OCI-LY1 (cell line): ENCODE data around the gene UMAD1.

Experiments used
- H2AFZ ChIP-seq: fragments of 200-600 bp; sonication (generic), shearing (Covaris generic); 2 replicates; pipeline ENCODE4 v1.6.0; 2014; ENCODE audit warnings: antibody characterized with exemption, mild to moderate bottlenecking, low read length
- H3F3A ChIP-seq: fragments of 200-600 bp; sonication (generic), shearing (Covaris generic); 2 replicates; pipeline ENCODE4 v1.6.0; 2014; ENCODE audit warnings: mild to moderate bottlenecking, antibody characterized with exemption, low read length, moderate library complexity; ENCODE audit not compliant: insufficient read depth
- H3K27ac ChIP-seq: fragments of 200-600 bp; sonication (generic); 2 replicates; pipeline ENCODE4 v1.5.1; 2014; ENCODE audit warnings: low read length, mixed run types, mild to moderate bottlenecking, low read depth; ENCODE audit not compliant: poor library complexity, severe bottlenecking
- H3K27me3 ChIP-seq: fragments of 200-600 bp; sonication (generic); 2 replicates; pipeline ENCODE4 v1.6.0; 2014; ENCODE audit warnings: antibody characterized with exemption, mild to moderate bottlenecking, low read length, moderate library complexity; ENCODE audit not compliant: insufficient read depth
- H3K36me3 ChIP-seq: fragments of 200-600 bp; sonication (generic); 2 replicates; pipeline ENCODE4 v1.6.1; 2014; ENCODE audit warnings: mild to moderate bottlenecking, antibody characterized with exemption, low read length, moderate library complexity, mixed read lengths; ENCODE audit not compliant: insufficient read depth
- H3K4me1 ChIP-seq: fragments of 200-600 bp; sonication (generic); 2 replicates; pipeline ENCODE4 v1.5.1; 2014; ENCODE audit warnings: mild to moderate bottlenecking, low read length, moderate library complexity; ENCODE audit not compliant: insufficient read depth, severe bottlenecking
- H3K4me2 ChIP-seq: fragments of 200-600 bp; sonication (generic), shearing (Covaris generic); 2 replicates; pipeline ENCODE4 v1.6.1; 2014; ENCODE audit warnings: low read length
- H3K4me3 ChIP-seq: fragments of 200-600 bp; sonication (generic); 2 replicates; pipeline ENCODE4 v1.5.1; 2014; ENCODE audit warnings: low read length, low read depth, mild to moderate bottlenecking, mixed read lengths; ENCODE audit not compliant: poor library complexity, severe bottlenecking
- H3K79me2 ChIP-seq: fragments of 200-600 bp; shearing (Covaris generic); 2 replicates; pipeline ENCODE4 v1.6.1; 2016; ENCODE audit warnings: mixed run types, low read length, mixed read lengths; ENCODE audit not compliant: insufficient read depth
- H3K9ac ChIP-seq: fragments of 200-600 bp; sonication (generic), shearing (Covaris generic); 2 replicates; pipeline ENCODE4 v1.6.1; 2014; ENCODE audit warnings: mild to moderate bottlenecking, low read length, mixed read lengths
- H3K9me2 ChIP-seq: fragments of 200-600 bp; sonication (generic), shearing (Covaris generic); 2 replicates; pipeline ENCODE4 v1.6.1; 2014; ENCODE audit warnings: low read depth, mild to moderate bottlenecking, low read length, mixed read lengths
- H3K9me3 ChIP-seq: fragments of 200-600 bp; shearing (Covaris generic); 2 replicates; pipeline ENCODE4 v1.6.1; 2014; ENCODE audit warnings: low read length, mixed read lengths
- H4K20me1 ChIP-seq: fragments of 200-600 bp; sonication (generic), shearing (Covaris generic); 2 replicates; pipeline ENCODE4 v1.6.0; 2016; ENCODE audit warnings: mild to moderate bottlenecking, low read length; ENCODE audit not compliant: insufficient read depth
- CTCF ChIP-seq: fragments of 200-600 bp; sonication (generic), shearing (Covaris generic); IDR thresholded peaks from 2 replicates; pipeline ENCODE4 v1.5.1; 2017; ENCODE audit warnings: mild to moderate bottlenecking, antibody characterized with exemption, low read length, moderate library complexity, mixed read lengths
- EZH2 ChIP-seq: fragments of 200-600 bp; sonication (generic), shearing (Covaris generic); IDR thresholded peaks from 2 replicates; pipeline ENCODE4 v1.8.0; 2017; ENCODE audit warnings: borderline replicate concordance, mixed run types, mild to moderate bottlenecking, antibody characterized with exemption, low read length, moderate library complexity, mixed read lengths

Gene UMAD1

GRCh38 chr7:7682861-7683260 is 42.3 kb downstream of the UMAD1 start:
- H3F3A ChIP-seq: no peaks in the 10 kb centered on the region
- no peak overlapping the region; the same call in 1 of the 2 replicates for H3K4me2 ChIP-seq
- peaks cover 3% of the 10 kb centered on the region; the same call in 1 of the 2 replicates for H3K36me3 ChIP-seq
- no peaks in the 10 kb centered on the region for H3K9me2 ChIP-seq
- no peaks in the 10 kb centered on the region for H3K79me2 ChIP-seq
- H3K4me1 ChIP-seq: peaks cover 24% of the 10 kb centered on the region
- no peak overlapping the region for H3K4me3 ChIP-seq
- no peak overlapping the region for H2AFZ ChIP-seq
- peak overlapping the region; percentile 2 for H3K27ac ChIP-seq
- TF ChIP-seq EZH2 (no peak), CTCF (no peak)
- H3K9me3 ChIP-seq: no peaks in the 10 kb centered on the region
- H4K20me1 ChIP-seq: no peaks in the 10 kb centered on the region
- H3K9ac ChIP-seq: no peak overlapping the region
- no peaks in the 10 kb centered on the region for H3K27me3 ChIP-seq

GRCh38 chr7:7686811-7687508 is 46.4 kb downstream of the UMAD1 start:
- Histone ChIP-seq H3K27me3 (no peaks in the 10 kb centered on the region), H3K4me2 (no peak overlapping the region), H4K20me1 (no peaks in the 10 kb centered on the region), H3K9me2 (no peaks in the 10 kb centered on the region; the same call in 1 of the 2 replicates), H3K27ac (peak overlapping the region; percentile 5), H3K4me3 (no peak overlapping the region), H3F3A (no peaks in the 10 kb centered on the region), H2AFZ (no peak overlapping the region), H3K79me2 (no peaks in the 10 kb centered on the region), H3K4me1 (peaks cover 23% of the 10 kb centered on the region), H3K9me3 (no peaks in the 10 kb centered on the region), H3K36me3 (no peaks in the 10 kb centered on the region), H3K9ac (no peak overlapping the region)
- TF ChIP-seq EZH2: no peak
- no peak for TF ChIP-seq CTCF

- Histone ChIP-seq H2AFZ (no peak overlapping the region), H3K4me3 (no peak overlapping the region), H4K20me1 (no peaks in the 10 kb centered on the region), H3K27ac (no peak overlapping the region), H3K27me3 (no peaks in the 10 kb centered on the region), H3K79me2 (no peaks in the 10 kb centered on the region), H3K9ac (no peak overlapping the region), H3K36me3 (no peaks in the 10 kb centered on the region), H3K4me1 (peaks cover 14% of the 10 kb centered on the region), H3K9me2 (no peaks in the 10 kb centered on the region; the same call in 1 of the 2 replicates), H3K9me3 (no peaks in the 10 kb centered on the region), H3K4me2 (no peak overlapping the region), H3F3A (no peaks in the 10 kb centered on the region)
- TF ChIP-seq CTCF (no peak), EZH2 (no peak)
Measured at GRCh38 chr7:7687800-7688199, 47.2 kb downstream of the UMAD1 start.
